ENCODE results near the gene SLC24A3.

SLC24A3 gene

DNA sequence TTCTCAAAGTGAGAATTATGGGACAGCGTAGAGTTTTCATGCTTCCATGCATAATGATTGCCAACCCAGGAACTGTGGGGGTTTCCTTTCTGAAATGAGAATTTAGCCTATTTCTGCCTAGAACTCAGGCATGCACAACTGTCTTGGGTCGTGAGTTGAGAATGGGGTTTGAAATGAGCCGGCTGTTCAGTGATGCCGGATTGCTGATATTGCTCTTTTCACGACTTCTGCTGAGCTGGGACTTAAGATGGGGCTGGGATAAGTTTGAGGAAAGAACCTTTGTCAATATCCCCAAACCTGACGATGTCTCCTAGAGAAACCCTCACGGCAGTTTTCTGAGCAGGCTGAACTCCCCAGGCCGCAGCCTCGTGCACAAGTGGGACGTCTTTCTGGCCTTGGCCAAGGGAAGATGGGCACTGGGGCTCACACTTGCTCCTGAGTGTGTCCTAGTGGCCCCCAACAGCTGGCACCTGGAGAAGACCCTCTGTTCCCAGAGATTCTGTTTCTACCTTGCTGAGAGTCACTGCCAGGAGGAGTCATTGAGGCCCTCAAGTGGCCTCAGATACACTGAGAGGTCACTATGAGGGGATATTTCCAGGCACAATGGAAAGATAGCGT, 511.5 kb downstream of the SLC24A3 start:
- Mint-ChIP-seq H3K27ac (peak overlapping the region in 2 of 3 experiments; percentile 46 to 49), H3K36me3 (ENCODE audit: low read depth) (no peaks in the 10 kb centered on the region), H3K4me1 (peaks cover 7% of the 10 kb centered on the region), H3K27me3 (ENCODE audit: low read depth) (no peaks in the 10 kb centered on the region), H3K9me3 (no peaks in the 10 kb centered on the region), H3K4me3 (no peak overlapping the region)
- TF ChIP-seq, protein P1, sequence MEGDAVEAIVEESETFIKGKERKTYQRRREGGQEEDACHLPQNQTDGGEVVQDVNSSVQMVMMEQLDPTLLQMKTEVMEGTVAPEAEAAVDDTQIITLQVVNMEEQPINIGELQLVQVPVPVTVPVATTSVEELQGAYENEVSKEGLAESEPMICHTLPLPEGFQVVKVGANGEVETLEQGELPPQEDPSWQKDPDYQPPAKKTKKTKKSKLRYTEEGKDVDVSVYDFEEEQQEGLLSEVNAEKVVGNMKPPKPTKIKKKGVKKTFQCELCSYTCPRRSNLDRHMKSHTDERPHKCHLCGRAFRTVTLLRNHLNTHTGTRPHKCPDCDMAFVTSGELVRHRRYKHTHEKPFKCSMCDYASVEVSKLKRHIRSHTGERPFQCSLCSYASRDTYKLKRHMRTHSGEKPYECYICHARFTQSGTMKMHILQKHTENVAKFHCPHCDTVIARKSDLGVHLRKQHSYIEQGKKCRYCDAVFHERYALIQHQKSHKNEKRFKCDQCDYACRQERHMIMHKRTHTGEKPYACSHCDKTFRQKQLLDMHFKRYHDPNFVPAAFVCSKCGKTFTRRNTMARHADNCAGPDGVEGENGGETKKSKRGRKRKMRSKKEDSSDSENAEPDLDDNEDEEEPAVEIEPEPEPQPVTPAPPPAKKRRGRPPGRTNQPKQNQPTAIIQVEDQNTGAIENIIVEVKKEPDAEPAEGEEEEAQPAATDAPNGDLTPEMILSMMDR (IDR thresholded peaks at IDR 0.05; ENCODE audit: unreplicated experiment in 3 of 3) = no peak

DNA sequence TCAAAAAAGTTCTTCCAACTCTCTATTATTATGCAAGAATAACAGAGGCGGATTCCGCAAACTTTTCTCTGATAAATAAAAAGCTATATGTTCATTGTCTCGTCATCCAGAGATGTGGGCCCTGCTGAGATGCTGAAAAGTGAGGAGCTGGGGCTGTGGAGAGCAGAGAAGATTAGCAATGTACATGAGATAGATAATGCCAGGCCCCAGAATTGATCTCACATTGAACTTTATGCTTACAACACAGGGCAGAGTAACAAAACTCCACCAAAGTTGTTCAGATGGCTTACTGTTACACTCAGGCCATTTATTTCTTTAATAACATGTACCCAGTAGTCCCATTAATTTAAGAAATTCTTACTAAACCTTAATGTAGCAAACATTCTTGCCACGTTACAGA, 512.9 kb downstream of the SLC24A3 start:
- TF ChIP-seq, protein P1 (IDR thresholded peaks at IDR 0.05; ENCODE audit: unreplicated experiment in 3 of 3) = no peak
- Mint-ChIP-seq H3K27ac (peak overlapping the region in 2 of 3 experiments; percentile 1 to 3), H3K36me3 (ENCODE audit: low read depth) (no peaks in the 10 kb centered on the region), H3K4me3 (no peak overlapping the region), H3K9me3 (no peaks in the 10 kb centered on the region), H3K27me3 (ENCODE audit: low read depth) (peaks cover 10% of the 10 kb centered on the region), H3K4me1 (peaks cover 7% of the 10 kb centered on the region)

DNA sequence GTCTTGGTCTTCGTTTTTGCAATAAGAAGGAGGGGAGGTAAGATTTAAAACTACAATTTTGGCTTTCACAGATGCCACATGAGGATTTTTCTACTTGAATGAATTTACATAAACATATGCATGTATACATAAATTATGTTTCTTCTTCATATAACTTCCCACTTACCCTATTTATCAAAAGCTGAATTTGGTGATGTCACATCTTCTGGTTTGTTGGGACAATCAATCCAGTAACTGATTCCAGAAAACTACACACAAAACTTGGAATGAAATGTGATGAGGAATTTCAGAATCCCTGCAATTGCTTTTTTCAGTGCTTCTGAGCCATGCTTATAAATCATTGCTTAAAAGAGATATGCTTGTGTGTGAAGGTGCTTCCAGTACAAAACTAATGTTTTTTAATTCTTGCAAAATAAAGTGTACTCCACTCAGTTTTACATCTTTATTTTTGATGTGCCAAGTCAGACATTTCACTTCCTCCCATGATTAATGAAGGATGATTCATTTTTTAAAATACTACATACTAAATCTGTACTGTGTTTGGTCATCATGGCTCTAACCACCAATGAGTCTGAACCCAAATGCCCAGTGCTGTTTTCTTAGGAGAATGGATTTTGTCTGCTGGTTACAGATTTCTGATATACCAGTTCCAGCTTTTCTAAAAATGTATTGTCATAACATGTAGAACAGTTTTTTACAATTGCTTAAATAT, 513.5 kb downstream of the SLC24A3 start:
- Mint-ChIP-seq H3K27me3 (ENCODE audit: low read depth) (peaks cover 10% of the 10 kb centered on the region), H3K36me3 (ENCODE audit: low read depth) (no peaks in the 10 kb centered on the region), H3K9me3 (no peaks in the 10 kb centered on the region), H3K4me1 (peaks cover 7% of the 10 kb centered on the region), H3K27ac (peak overlapping the region in 2 of 3 experiments; percentile 3 to 20), H3K4me3 (no peak overlapping the region)
- TF ChIP-seq, protein P1 (IDR thresholded peaks at IDR 0.05; ENCODE audit: unreplicated experiment in 3 of 3) = no peak

DNA sequence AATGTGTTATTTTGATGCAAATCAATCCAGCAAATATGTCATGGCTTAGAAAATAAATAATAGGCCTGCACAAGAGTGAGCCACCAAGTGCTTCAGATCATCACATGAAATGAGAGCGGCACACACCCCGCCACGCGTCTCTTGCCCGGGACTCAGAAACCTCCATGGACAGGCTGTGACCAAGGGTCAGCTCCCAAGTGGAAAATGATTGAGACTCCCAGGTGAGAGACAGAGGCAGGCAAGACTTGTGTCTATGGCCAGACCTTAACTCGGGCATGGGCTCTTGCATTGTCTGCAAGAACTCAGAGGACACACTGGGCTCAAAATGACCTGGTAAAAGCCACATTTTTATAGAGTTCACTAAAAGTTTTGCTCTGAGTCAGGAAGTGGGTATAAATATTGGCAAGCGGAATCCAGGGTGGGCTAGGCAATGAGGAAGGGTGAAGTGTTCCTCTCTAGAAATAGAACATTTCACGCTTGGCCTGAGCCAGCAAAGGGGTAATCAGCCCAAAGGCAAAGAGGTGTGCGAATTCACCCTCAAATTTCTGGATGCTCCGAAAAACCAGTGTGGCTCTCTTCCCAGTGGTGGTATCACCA, 514.9 kb downstream of the SLC24A3 start:
- Mint-ChIP-seq H3K4me3 (no peak overlapping the region), H3K36me3 (ENCODE audit: low read depth) (no peaks in the 10 kb centered on the region)

DNA sequence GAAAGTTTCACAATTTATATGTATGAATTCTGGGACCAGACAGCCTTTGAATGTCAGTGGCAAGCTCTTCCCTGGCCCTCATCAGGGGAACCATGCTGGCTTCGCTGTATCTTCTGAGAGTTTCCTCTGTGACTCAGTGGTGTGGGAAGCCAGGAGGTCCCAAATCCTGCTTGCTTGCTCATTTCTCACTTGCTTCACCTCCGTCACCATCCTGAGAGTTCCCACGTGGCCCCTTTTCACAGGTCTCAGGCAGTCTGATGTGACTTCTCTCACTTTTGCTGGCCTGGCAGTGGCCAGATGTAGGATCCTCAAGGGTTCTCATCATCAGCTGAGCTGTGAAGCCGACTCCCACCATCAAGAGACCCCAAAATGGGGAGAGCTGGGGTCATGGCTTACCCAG, 517.2 kb downstream of the SLC24A3 start:
- H3K9me3 Mint-ChIP-seq = no peaks in the 10 kb centered on the region
- H3K27me3 Mint-ChIP-seq (ENCODE audit: low read depth) = peaks cover 10% of the 10 kb centered on the region
- no peak overlapping the region for H3K27ac Mint-ChIP-seq
- TF ChIP-seq, protein P1 (IDR thresholded peaks at IDR 0.05; ENCODE audit: unreplicated experiment in 3 of 3) = no peak
- peaks cover 12% of the 10 kb centered on the region for H3K4me1 Mint-ChIP-seq
- no peak overlapping the region for H3K4me3 Mint-ChIP-seq
- no peaks in the 10 kb centered on the region for H3K36me3 Mint-ChIP-seq (ENCODE audit: low read depth)

More for the DNA sequence above, 514.9 kb downstream of the SLC24A3 start:
- peaks cover 10% of the 10 kb centered on the region for H3K27me3 Mint-ChIP-seq (ENCODE audit: low read depth)
- H3K27ac Mint-ChIP-seq = no peak overlapping the region
- H3K9me3 Mint-ChIP-seq = no peaks in the 10 kb centered on the region
- TF ChIP-seq, protein P1 (IDR thresholded peaks at IDR 0.05; ENCODE audit: unreplicated experiment in 3 of 3) = no peak
- H3K4me1 Mint-ChIP-seq = peaks cover 7% of the 10 kb centered on the region

Measured in nephron (organoid).